ENCODE data around the gene LOXHD1. TPM values are rescaled to one million over a fixed set of nuclear protein-coding genes. Genes with fewer than 3 reads are reported as not detected.

The LOXHD1 gene
- total and polyA plus RNA-seq, 10 of the 15 experiments (the other 5 are each of a cell fraction or from before 2014, with no cell fraction given): not detected

DNA sequence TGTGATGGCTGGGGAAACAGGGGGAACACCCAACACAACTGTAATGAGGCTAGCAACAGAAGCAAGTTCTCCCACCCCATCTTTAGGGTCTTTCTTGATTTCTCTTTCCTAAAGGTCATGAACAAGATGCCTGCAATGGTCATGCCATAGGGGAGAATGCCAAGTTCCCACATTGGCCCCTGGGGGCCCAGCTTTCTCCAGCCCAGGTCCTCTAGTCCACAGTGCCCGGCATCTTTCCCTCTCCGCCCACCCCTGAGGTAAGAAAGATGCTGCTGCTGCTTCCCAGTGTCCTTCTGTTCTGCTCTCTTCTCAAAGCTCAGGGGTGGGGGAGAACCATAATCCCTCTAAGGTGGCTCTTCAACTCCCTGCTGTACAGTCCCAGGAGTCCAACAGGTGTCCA lies 78.0 kb downstream of the LOXHD1 start:
- ChIA-PET CTCF (no interaction called here), SMC1A (ENCODE audit: uncharacterized antibody, unreplicated experiment) (no interaction called here), RAD21 (ENCODE audit: unreplicated experiment) (no interaction called here), POLR2A (no interaction called here)
- Histone ChIP-seq H3K9ac (ENCODE audit: control insufficient read depth, insufficient read depth, low read length) (no peak overlapping the region), H3K9me3 (replicated peaks; ENCODE audit: control insufficient read depth, insufficient read depth, low read length) (no peaks in the 10 kb centered on the region; the same call in 1 of the 3 replicates), H3K27ac (ENCODE audit: control insufficient read depth, insufficient read depth) (no peak overlapping the region), H3K4me1 (ENCODE audit: control insufficient read depth, insufficient read depth, low read length) (peaks cover 10% of the 10 kb centered on the region), H3K79me2 (ENCODE audit: control insufficient read depth, insufficient read depth, low read length) (no peaks in the 10 kb centered on the region), H3K4me2 (ENCODE audit: control insufficient read depth, insufficient read depth) (no peak overlapping the region), H2AFZ (ENCODE audit: control insufficient read depth, low read depth, low read length) (no peak overlapping the region), H3K27me3 (replicated peaks in 1 of 2; ENCODE audit: control insufficient read depth in 2 of 2, insufficient read depth in 2 of 2, low read length in 1 of 2) (no peaks in the 10 kb centered on the region), H4K20me1 (ENCODE audit: control insufficient read depth, insufficient read depth) (no peaks in the 10 kb centered on the region), H3K36me3 (ENCODE audit: control insufficient read depth in 2 of 2, insufficient read depth in 2 of 2, low read length in 1 of 2) (no peaks in the 10 kb centered on the region), H3K4me3 (no peak overlapping the region)
- FAIRE-seq (no peak), ATAC-seq (no peak), DNase-seq (ENCODE audit: low read depth, low spot score) (no peak)
- 31% methylated on average over 2 of the region's 2 CpGs for WGBS (ENCODE audit: insufficient coverage, insufficient replicate concordance, low lambda C conversion rate, missing lambda C conversion rate)
- intact Hi-C loops (cut with micrococcal nuclease; ENCODE audit: unreplicated experiment): no loop called here
- TF ChIP-seq FOXM1 (IDR thresholded peaks at IDR 0.05; ENCODE audit: low read depth, low read length) (no peak), YY1 (IDR thresholded peaks at IDR 0.05; ENCODE audit: low read depth, low read length) (no peak), POLR2AphosphoS5 (IDR thresholded peaks at IDR 0.05; ENCODE audit: low read length) (no peak), ZNF274 (IDR thresholded peaks at IDR 0.05; ENCODE audit: insufficient read depth, insufficient read length) (no peak), ZBTB33 (IDR thresholded peaks at IDR 0.05) (no peak), NR2C1 (IDR thresholded peaks at IDR 0.05) (no peak), EGR1 (IDR thresholded peaks at IDR 0.05; ENCODE audit: borderline replicate concordance in 1 of 2, low read depth in 2 of 2, low read length in 2 of 2) (no peak), MYC (IDR thresholded peaks at IDR 0.05; ENCODE audit: insufficient read depth, insufficient read length, insufficient replicate concordance, low read length, severe bottlenecking) (no peak)
- TF ChIP-seq, protein P1, sequence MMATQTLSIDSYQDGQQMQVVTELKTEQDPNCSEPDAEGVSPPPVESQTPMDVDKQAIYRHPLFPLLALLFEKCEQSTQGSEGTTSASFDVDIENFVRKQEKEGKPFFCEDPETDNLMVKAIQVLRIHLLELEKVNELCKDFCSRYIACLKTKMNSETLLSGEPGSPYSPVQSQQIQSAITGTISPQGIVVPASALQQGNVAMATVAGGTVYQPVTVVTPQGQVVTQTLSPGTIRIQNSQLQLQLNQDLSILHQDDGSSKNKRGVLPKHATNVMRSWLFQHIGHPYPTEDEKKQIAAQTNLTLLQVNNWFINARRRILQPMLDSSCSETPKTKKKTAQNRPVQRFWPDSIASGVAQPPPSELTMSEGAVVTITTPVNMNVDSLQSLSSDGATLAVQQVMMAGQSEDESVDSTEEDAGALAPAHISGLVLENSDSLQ (IDR thresholded peaks at IDR 0.05): no peak
- no TSS peak for BruUV-seq (replicated peaks)
- in situ Hi-C loops (cut with MboI): no loop called here

Measured in GM12878 (cell line).